HG03175 (cell line): ENCODE measurements around the gene PPP2CA.
A peak's percentile ranks its signal among the peaks of the same experiment; 100 is the strongest.
"Not testable (repeated sequence)": the region's sequence is repeated elsewhere in the genome, so short reads cannot be mapped to it uniquely, and the experiment has no call there.

Source experiments
- ATAC-seq: cut with Tn5 transposase; IDR thresholded peaks from one replicate; pipeline ENCODE4 v1.9.1; 2021; ENCODE audit warnings: mild to moderate bottlenecking, moderate library complexity; ENCODE audit not compliant: unreplicated experiment

PPP2CA gene

GRCh38 chr5:134245692-134246091 lies 19.8 kb upstream of the PPP2CA start:
- no peak for ATAC-seq

GRCh38 chr5:134245101-134245604 lies 19.3 kb upstream of the PPP2CA start:
- ATAC-seq = no peak

GRCh38 chr5:134242146-134242545 lies 16.3 kb upstream of the PPP2CA start:
- no peak for ATAC-seq

GRCh38 chr5:134240421-134240962 lies 14.6 kb upstream of the PPP2CA start:
- no peak for ATAC-seq

GRCh38 chr5:134236820-134237219 lies 10.9 kb upstream of the PPP2CA start:
- ATAC-seq = no peak

GRCh38 chr5:134236318-134236717 lies 10.4 kb upstream of the PPP2CA start:
- no peak for ATAC-seq

- no peak for ATAC-seq
Observed at GRCh38 chr5:134228624-134229023, 2.8 kb upstream of the PPP2CA start.

- no peak for ATAC-seq
Observed at GRCh38 chr5:134227776-134228175, 1.9 kb upstream of the PPP2CA start.

- ATAC-seq = no peak
Observed at GRCh38 chr5:134227259-134227658, 1.4 kb upstream of the PPP2CA start.

GRCh38 chr5:134226441-134227192 lies 744 bp upstream of the PPP2CA start:
- no peak for ATAC-seq

GRCh38 chr5:134224888-134225779 lies 739 bp downstream of the PPP2CA start:
- peak; percentile 35 for ATAC-seq

GRCh38 chr5:134223406-134224248 lies 2.2 kb downstream of the PPP2CA start:
- ATAC-seq = no peak

- ATAC-seq = not testable (repeated sequence)
Observed at GRCh38 chr5:134221690-134222089, 4.2 kb downstream of the PPP2CA start.

- no peak for ATAC-seq
Observed at GRCh38 chr5:134215757-134216156, 10.1 kb downstream of the PPP2CA start.

- ATAC-seq = not testable (repeated sequence)
Observed at GRCh38 chr5:134211263-134212031, 14.4 kb downstream of the PPP2CA start.

GRCh38 chr5:134209477-134210245 lies 16.2 kb downstream of the PPP2CA start:
- ATAC-seq = no peak

- ATAC-seq = no peak
Observed at GRCh38 chr5:134207696-134208095, 18.2 kb downstream of the PPP2CA start.

GRCh38 chr5:134206627-134207160 lies 19.2 kb downstream of the PPP2CA start:
- ATAC-seq = no peak

GRCh38 chr5:134204575-134204974 lies 21.3 kb downstream of the PPP2CA start:
- no peak for ATAC-seq
